Effector memory CD8-positive, alpha-beta T cell (primary cell): ENCODE measurements around the gene TRIM62.

Source experiments
- ATAC-seq: fragments of 150-1000 bp; cut with Tn5 transposase; replicated peaks from 2 replicates; pipeline ENCODE4 v1.10.0; 2021; ENCODE audit warnings: mild to moderate bottlenecking, moderate library complexity
- DNase-seq, 3 experiments: peaks; one replicate each; pipeline ENCODE4 v3.0.0; 2021
- H3K27ac Mint-ChIP-seq, 2 donors: one replicate each; pipeline ENCODE4 v1.8.0; 2022; ENCODE audit warnings: mild to moderate bottlenecking in 2 of 2, mixed read lengths in 2 of 2, moderate library complexity in 2 of 2
- H3K27me3 Mint-ChIP-seq, 2 donors: one replicate each; pipeline ENCODE4 v1.8.0; 2022; ENCODE audit warnings: mixed read lengths in 2 of 2
- H3K36me3 Mint-ChIP-seq: one replicate; pipeline ENCODE4 v1.8.0; 2022; ENCODE audit warnings: mild to moderate bottlenecking, moderate library complexity, mixed read lengths; ENCODE audit not compliant: insufficient read depth
- H3K4me1 Mint-ChIP-seq, 2 donors: one replicate each; pipeline ENCODE4 v1.8.0; 2022; ENCODE audit warnings: low read depth in 2 of 2, mixed read lengths in 2 of 2
- H3K4me3 Mint-ChIP-seq, 2 donors: one replicate each; pipeline ENCODE4 v1.8.0; 2022; ENCODE audit warnings: mild to moderate bottlenecking in 2 of 2, mixed read lengths in 2 of 2, moderate library complexity in 2 of 2
- H3K9me3 Mint-ChIP-seq, 2 donors: one replicate each; pipeline ENCODE4 v1.8.0; 2022; ENCODE audit warnings: mixed read lengths in 2 of 2
- total RNA-seq, 9 experiments: gene quantifications; one replicate each; lab custom pipeline; 2026; lab: John Stamatoyannopoulos, UW

Gene TRIM62
- 6.4 to 33.8 (median 14.8) reads per million in 9 experiments for total RNA-seq

GRCh38 chr1:33181921-33182341 lies at the start of gene TRIM62:
Gene TRIM62 (minus strand): TSS chr1:33182043. CDS start chr1:33181432, 611 bp downstream.
- ATAC-seq (peak; percentile 67), DNase-seq (peak; percentile 67 to 76 (median 69))
- Mint-ChIP-seq H3K27me3 (peaks cover 0 to 27% of the 10 kb centered on the region in 2 donors), H3K9me3 (no peaks in the 10 kb centered on the region), H3K4me3 (peak within 1 kb of the TSS; percentile 88 to 89), H3K4me1 (peaks cover 33% of the 10 kb centered on the region in 2 donors), H3K27ac (peak within 1 kb of the TSS in 1 of 2 donors; percentile 79), H3K36me3 (peaks cover 12% of the 10 kb centered on the region)

GRCh38 chr1:33231166-33231565 lies 49.3 kb upstream of the TRIM62 start:
- ATAC-seq (no peak), DNase-seq (no peak)
- H3K36me3 Mint-ChIP-seq, result no peaks in the 10 kb centered on the region
- H3K4me3 Mint-ChIP-seq, result no peak overlapping the region
- H3K4me1 Mint-ChIP-seq, result peaks cover 2 to 5% of the 10 kb centered on the region in 2 donors
- no peaks in the 10 kb centered on the region for H3K9me3 Mint-ChIP-seq
- H3K27ac Mint-ChIP-seq, result no peak overlapping the region
- peaks cover 30 to 64% of the 10 kb centered on the region in 2 donors for H3K27me3 Mint-ChIP-seq

GRCh38 chr1:33228935-33229487 lies 47.2 kb upstream of the TRIM62 start:
- Mint-ChIP-seq H3K9me3 (peaks cover 5 to 8% of the 10 kb centered on the region in 2 donors), H3K27ac (no peak overlapping the region), H3K4me3 (no peak overlapping the region), H3K36me3 (no peaks in the 10 kb centered on the region), H3K4me1 (peaks cover 2 to 5% of the 10 kb centered on the region in 2 donors), H3K27me3 (peaks cover 30 to 55% of the 10 kb centered on the region in 2 donors)
- DNase-seq (no peak), ATAC-seq (no peak)

GRCh38 chr1:33225586-33225985 lies 43.7 kb upstream of the TRIM62 start:
- Mint-ChIP-seq H3K27me3 (peaks cover 24 to 26% of the 10 kb centered on the region in 2 donors), H3K4me3 (no peak overlapping the region), H3K4me1 (peaks cover 2 to 5% of the 10 kb centered on the region in 2 donors), H3K9me3 (peaks cover 5 to 8% of the 10 kb centered on the region in 2 donors), H3K36me3 (no peaks in the 10 kb centered on the region), H3K27ac (no peak overlapping the region)
- no peak for ATAC-seq
- DNase-seq, result no peak

GRCh38 chr1:33224166-33224707 lies 42.4 kb upstream of the TRIM62 start:
- Mint-ChIP-seq H3K27me3 (peaks cover 13 to 17% of the 10 kb centered on the region in 2 donors), H3K9me3 (peaks cover 5 to 8% of the 10 kb centered on the region in 2 donors), H3K4me3 (no peak overlapping the region), H3K4me1 (peaks cover 2 to 5% of the 10 kb centered on the region in 2 donors), H3K36me3 (no peaks in the 10 kb centered on the region), H3K27ac (peak overlapping the region in 1 of 2 donors; percentile 25)
- ATAC-seq (no peak), DNase-seq (no peak)

DNA sequence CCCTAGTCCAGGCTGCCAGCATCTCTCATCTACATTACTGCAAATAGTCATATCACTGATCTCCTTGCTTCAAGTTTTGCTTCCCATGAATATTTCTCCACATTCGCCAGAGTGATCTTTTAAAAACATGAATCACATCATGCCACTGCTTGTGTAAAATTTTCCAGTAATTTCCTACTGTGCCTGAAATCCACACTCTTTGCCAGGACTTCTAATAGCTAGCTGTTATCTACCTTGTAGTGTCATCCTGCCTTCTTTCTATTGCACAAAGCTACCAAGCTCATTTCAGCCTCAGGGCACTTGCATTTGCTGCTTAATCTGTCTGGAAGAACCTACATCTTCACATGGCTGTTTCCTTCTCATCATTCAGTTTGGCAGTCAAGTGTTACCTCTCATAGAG lies 40.5 kb upstream of the TRIM62 start:
- H3K36me3 Mint-ChIP-seq, result no peaks in the 10 kb centered on the region
- H3K27ac Mint-ChIP-seq, result no peak overlapping the region
- no peaks in the 10 kb centered on the region for H3K27me3 Mint-ChIP-seq
- ATAC-seq (no peak), DNase-seq (no peak)
- peaks cover 4% of the 10 kb centered on the region in 2 donors for H3K4me1 Mint-ChIP-seq
- no peak overlapping the region for H3K4me3 Mint-ChIP-seq
- H3K9me3 Mint-ChIP-seq, result peaks cover 5 to 8% of the 10 kb centered on the region in 2 donors

DNA sequence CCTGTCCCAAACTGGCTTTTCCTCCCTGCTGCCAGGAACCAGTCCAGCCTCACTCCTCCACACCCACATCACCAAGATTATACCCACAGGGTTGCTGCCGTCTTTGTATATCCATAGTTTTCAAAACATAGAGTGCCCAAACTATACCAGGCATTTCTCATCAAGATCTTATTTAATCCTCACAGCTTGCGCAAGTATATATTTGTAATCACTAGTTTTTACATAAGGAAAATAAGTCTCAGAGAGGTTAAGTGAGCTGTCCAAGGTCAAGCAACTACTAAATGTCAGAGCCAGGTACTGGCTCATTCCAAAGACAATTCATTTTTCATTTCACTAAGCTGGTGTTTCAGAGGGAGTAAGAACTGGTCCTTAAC lies 39.5 kb upstream of the TRIM62 start:
- DNase-seq (no peak), ATAC-seq (no peak)
- peaks cover 4% of the 10 kb centered on the region in 2 donors for H3K4me1 Mint-ChIP-seq
- H3K27ac Mint-ChIP-seq, result no peak overlapping the region
- no peaks in the 10 kb centered on the region for H3K27me3 Mint-ChIP-seq
- H3K4me3 Mint-ChIP-seq, result no peak overlapping the region
- H3K9me3 Mint-ChIP-seq, result peaks cover 5 to 8% of the 10 kb centered on the region in 2 donors
- no peaks in the 10 kb centered on the region for H3K36me3 Mint-ChIP-seq

DNA sequence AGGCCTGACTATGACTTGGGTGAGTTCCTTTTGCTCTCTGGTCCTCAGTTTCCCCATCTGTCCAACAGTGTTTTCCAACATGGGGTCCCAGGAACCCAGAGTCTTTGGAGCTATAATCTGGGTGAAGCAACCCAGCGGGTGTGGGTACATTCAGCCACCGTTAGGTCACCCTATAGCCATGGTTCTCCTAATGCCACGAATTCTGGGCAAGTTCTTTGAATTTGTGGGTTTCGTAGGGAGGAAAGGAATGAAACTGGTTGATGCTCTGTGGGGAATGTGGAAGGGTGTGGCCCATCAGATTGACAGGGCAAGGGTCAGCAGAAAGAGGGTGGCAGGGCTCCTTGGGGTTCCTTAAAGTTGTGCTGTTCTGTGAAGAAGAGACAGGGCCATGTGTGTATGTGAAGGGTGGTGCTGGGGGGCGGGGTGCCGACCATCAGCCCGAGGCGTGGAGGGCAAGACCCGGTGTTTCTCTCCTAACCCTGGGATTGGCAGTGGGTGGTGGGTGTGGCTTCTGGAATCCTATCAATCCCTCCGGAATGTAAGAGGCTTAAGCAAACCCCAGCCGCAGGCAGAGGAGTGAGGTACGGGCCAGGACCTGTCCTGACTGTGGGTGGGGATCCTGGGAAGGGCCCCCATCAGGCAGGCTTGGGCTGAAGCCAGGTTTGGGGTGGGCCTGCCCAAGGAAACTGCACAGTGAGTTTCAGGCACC lies 39.0 kb upstream of the TRIM62 start:
- Mint-ChIP-seq H3K4me3 (no peak overlapping the region), H3K36me3 (no peaks in the 10 kb centered on the region), H3K9me3 (peaks cover 5 to 8% of the 10 kb centered on the region in 2 donors), H3K27me3 (no peaks in the 10 kb centered on the region), H3K27ac (no peak overlapping the region), H3K4me1 (peaks cover 4% of the 10 kb centered on the region in 2 donors)
- DNase-seq, result no peak
- no peak for ATAC-seq

GRCh38 chr1:33219886-33220661 lies 38.2 kb upstream of the TRIM62 start:
- Mint-ChIP-seq H3K27me3 (peaks cover 0 to under 1% of the 10 kb centered on the region in 2 donors), H3K9me3 (peaks cover 5 to 8% of the 10 kb centered on the region in 2 donors), H3K4me1 (peaks cover 4% of the 10 kb centered on the region in 2 donors), H3K27ac (no peak overlapping the region), H3K36me3 (no peaks in the 10 kb centered on the region), H3K4me3 (no peak overlapping the region)
- DNase-seq (no peak), ATAC-seq (no peak)

DNA sequence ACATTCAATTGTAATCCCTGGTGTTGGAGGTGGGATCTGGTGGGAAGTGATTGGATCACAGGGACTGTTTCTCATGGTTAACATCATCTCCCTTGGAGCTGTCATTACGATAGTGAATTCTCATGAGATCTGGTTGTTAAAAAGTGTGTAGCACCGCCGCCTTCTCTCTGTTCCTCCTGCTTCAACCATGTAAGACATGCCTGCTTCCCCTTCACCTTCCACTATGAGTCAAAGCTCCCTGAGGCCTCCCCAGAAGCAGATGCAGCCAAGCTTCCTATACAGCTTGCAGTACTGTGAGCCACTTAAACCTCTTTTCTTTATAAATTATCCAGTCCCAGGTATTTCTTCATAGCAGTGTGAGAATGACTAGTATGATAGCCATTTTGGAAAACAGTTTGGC lies 30.1 kb upstream of the TRIM62 start:
- H3K9me3 Mint-ChIP-seq, result no peaks in the 10 kb centered on the region
- H3K36me3 Mint-ChIP-seq, result no peaks in the 10 kb centered on the region
- ATAC-seq (no peak), DNase-seq (no peak)
- H3K27ac Mint-ChIP-seq, result no peak overlapping the region
- H3K4me3 Mint-ChIP-seq, result no peak overlapping the region
- H3K27me3 Mint-ChIP-seq, result peaks cover 26 to 52% of the 10 kb centered on the region in 2 donors
- H3K4me1 Mint-ChIP-seq, result no peaks in the 10 kb centered on the region

GRCh38 chr1:33206340-33206739 lies 24.5 kb upstream of the TRIM62 start:
- Mint-ChIP-seq H3K36me3 (no peaks in the 10 kb centered on the region), H3K4me3 (no peak overlapping the region), H3K27me3 (peaks cover 18 to 35% of the 10 kb centered on the region in 2 donors), H3K9me3 (no peaks in the 10 kb centered on the region), H3K4me1 (no peaks in the 10 kb centered on the region), H3K27ac (no peak overlapping the region)
- ATAC-seq, result no peak
- no peak for DNase-seq

- DNase-seq (no peak), ATAC-seq (no peak)
- Mint-ChIP-seq H3K36me3 (no peaks in the 10 kb centered on the region), H3K27me3 (peaks cover 34 to 53% of the 10 kb centered on the region in 2 donors), H3K4me3 (no peak overlapping the region), H3K4me1 (peaks cover 4 to 7% of the 10 kb centered on the region in 2 donors), H3K27ac (no peak overlapping the region), H3K9me3 (no peaks in the 10 kb centered on the region)
Measured at GRCh38 chr1:33195556-33195955, 13.7 kb upstream of the TRIM62 start.

DNA sequence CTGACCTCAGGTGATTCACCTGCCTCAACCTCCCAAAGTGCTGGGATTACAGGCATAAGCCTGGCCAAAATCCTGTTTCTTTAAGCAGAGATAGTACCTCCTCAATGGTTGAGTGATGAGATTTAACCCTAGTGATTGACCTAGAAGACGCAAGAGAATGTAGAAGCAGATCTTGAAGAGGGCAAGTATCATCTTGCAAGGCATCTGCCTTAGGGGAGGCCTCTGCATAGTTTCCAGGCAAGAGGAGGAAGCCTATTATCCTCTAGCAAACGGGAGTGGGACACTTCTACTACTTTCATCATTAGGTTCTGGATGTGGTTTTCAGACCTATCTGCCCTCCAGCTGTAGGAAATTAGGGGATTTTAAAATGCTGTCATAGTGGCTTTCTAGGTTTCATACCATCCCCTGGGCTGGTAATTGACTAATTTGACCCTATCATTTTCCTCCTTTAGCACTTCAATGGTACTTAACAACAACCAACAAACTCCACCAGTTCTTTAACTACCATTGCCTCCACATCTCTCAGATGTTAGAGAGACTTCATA lies 10.0 kb upstream of the TRIM62 start:
- H3K4me1 Mint-ChIP-seq, result peaks cover 7 to 11% of the 10 kb centered on the region in 2 donors
- DNase-seq (no peak), ATAC-seq (no peak)
- H3K9me3 Mint-ChIP-seq, result no peaks in the 10 kb centered on the region
- peak overlapping the region in 1 of 2 donors; percentile 45 for H3K27ac Mint-ChIP-seq
- H3K4me3 Mint-ChIP-seq, result no peak overlapping the region
- peaks cover 28 to 41% of the 10 kb centered on the region in 2 donors for H3K27me3 Mint-ChIP-seq
- no peaks in the 10 kb centered on the region for H3K36me3 Mint-ChIP-seq
